Liver (tissue), 9 donors: ENCODE results near the gene PTBP3. TPM values are rescaled to one million over a fixed set of nuclear protein-coding genes. Genes with fewer than 3 reads are reported as not detected.

Source experiments
- DNase-seq: peaks from one replicate; pipeline ENCODE4 v3.0.0-alpha.2; 2017; ENCODE audit warnings: low spot score
- H3K27ac ChIP-seq, 2 donors: one replicate each; pipeline ENCODE4 v1.7.0; 2013; ENCODE audit warnings: inconsistent platforms in 2 of 2, low read length in 2 of 2, control low read depth in 1 of 2, low read depth in 1 of 2, mild to moderate bottlenecking in 1 of 2
- H3K27me3 ChIP-seq, 4 donors: one replicate each; pipeline versions ENCODE4 v1.6.1 to v1.7.0; 2013; ENCODE audit warnings: low read length in 3 of 4, inconsistent platforms in 1 of 4, mild to moderate bottlenecking in 1 of 4, moderate library complexity in 1 of 4; ENCODE audit not compliant: control insufficient read depth in 4 of 4, insufficient read depth in 4 of 4
- H3K36me3 ChIP-seq, 4 donors: one replicate each; pipeline versions ENCODE4 v1.6.1 to v1.7.0; 2013; ENCODE audit warnings: low read length in 3 of 4, mild to moderate bottlenecking in 3 of 4, low read depth in 1 of 4, moderate library complexity in 1 of 4; ENCODE audit not compliant: control insufficient read depth in 4 of 4, insufficient read depth in 3 of 4
- H3K4me1 ChIP-seq, 4 donors: one replicate each; pipeline versions ENCODE4 v1.6.1 to v1.7.0; 2013; ENCODE audit warnings: low read length in 3 of 4, mild to moderate bottlenecking in 3 of 4, moderate library complexity in 1 of 4; ENCODE audit not compliant: control insufficient read depth in 4 of 4, insufficient read depth in 4 of 4
- H3K4me3 ChIP-seq, 3 donors: one replicate each; pipeline versions ENCODE4 v1.6.1 to v1.7.0; 2013; ENCODE audit warnings: low read length in 3 of 3, control low read depth in 1 of 3, low read depth in 1 of 3, mild to moderate bottlenecking in 1 of 3
- H3K9ac ChIP-seq, 2 donors: one replicate each; pipeline ENCODE4 v1.7.0; 2013; ENCODE audit warnings: low read length in 2 of 2, mild to moderate bottlenecking in 2 of 2, moderate library complexity in 2 of 2, control low read depth in 1 of 2, low read depth in 1 of 2
- H3K9me3 ChIP-seq, 4 donors: one replicate each; pipeline versions ENCODE4 v1.6.1 to v1.7.0; 2013; ENCODE audit warnings: low read length in 3 of 4; ENCODE audit not compliant: control insufficient read depth in 4 of 4
- EGR1 ChIP-seq, 2 donors: IDR thresholded peaks; 2 replicates each; pipeline ENCODE4 v1.6.1; 2016 to 2018; ENCODE audit warnings: antibody characterized with exemption in 2 of 2, low read depth in 2 of 2
- FOXA1 ChIP-seq: IDR thresholded peaks from 2 replicates; pipeline ENCODE4 v1.6.1; 2016; ENCODE audit warnings: antibody characterized with exemption
- FOXA2 ChIP-seq: IDR thresholded peaks from 2 replicates; pipeline ENCODE4 v1.6.1; 2016; ENCODE audit warnings: antibody characterized with exemption
- GABPA ChIP-seq, 2 donors: IDR thresholded peaks in 1 of 2; conservative IDR thresholded peaks in 1 of 2; 2 replicates each; pipeline ENCODE4 v1.6.1; 2016; ENCODE audit warnings: antibody characterized with exemption in 2 of 2, mild to moderate bottlenecking in 1 of 2, moderate library complexity in 1 of 2
- HNF4G ChIP-seq: IDR thresholded peaks from 2 replicates; pipeline ENCODE4 v1.6.1; 2016; ENCODE audit warnings: antibody characterized with exemption
- JUND ChIP-seq, 2 donors: IDR thresholded peaks; 2 replicates each; pipeline ENCODE4 v1.6.1; 2016; ENCODE audit warnings: antibody characterized with exemption in 2 of 2
- NR2F2 ChIP-seq: IDR thresholded peaks from 2 replicates; pipeline ENCODE4 v1.6.1; 2016; ENCODE audit warnings: antibody characterized with exemption
- RAD21 ChIP-seq, 2 donors: IDR thresholded peaks; 2 replicates each; pipeline ENCODE4 v1.6.1; 2016; ENCODE audit warnings: antibody characterized with exemption in 2 of 2, mild to moderate bottlenecking in 2 of 2
- RXRA ChIP-seq, 2 donors: IDR thresholded peaks; 2 replicates each; pipeline ENCODE4 v1.6.1; 2017 to 2018; ENCODE audit warnings: antibody characterized with exemption in 2 of 2, mild to moderate bottlenecking in 1 of 2
- SP1 ChIP-seq: IDR thresholded peaks from 2 replicates; pipeline ENCODE4 v1.6.1; 2018; ENCODE audit warnings: antibody characterized with exemption, mild to moderate bottlenecking
- TAF1 ChIP-seq: conservative IDR thresholded peaks from 2 replicates; pipeline ENCODE4 v1.6.1; 2016; ENCODE audit warnings: antibody characterized with exemption, mild to moderate bottlenecking
- YY1 ChIP-seq: IDR thresholded peaks from 2 replicates; pipeline ENCODE4 v1.6.1; 2016; ENCODE audit warnings: antibody characterized with exemption, mild to moderate bottlenecking
- WGBS: extraction: QIAGEN DNeasy Blood & Tissue Kit; methylation state at CpG from one replicate; pipeline ENCODE4 v1.1.7; 2013; 5-methylcytosine and 5-hydroxymethylcytosine counted together
- polyA plus RNA-seq, 2 donors: library from polyadenylated mRNA; stranded (reverse) in 1 of 2; unstranded in 1 of 2; fragments of 200-250 nt in 1 of 2; fragments of >200 nt in 1 of 2; fragmentation: Nextera tagmentation in 1 of 2; extraction: Ambion mirVana in 1 of 2; gene quantifications; one replicate each; pipeline versions ENCODE4 v1.2.1 to v1.2.3, GENCODE V29; 2013 to 2015
- total RNA-seq, 2 donors: library from RNA; depleted of rRNA; stranded (reverse); fragments of >200 nt; gene quantifications; one replicate each; pipeline ENCODE4 v1.2.3, GENCODE V29; 2014
- TF ChIP-seq, protein P1 (sequence below): IDR thresholded peaks from 2 replicates; pipeline ENCODE4 v1.6.1; 2016; ENCODE audit warnings: antibody characterized with exemption
- TF ChIP-seq, protein P2 (sequence below): IDR thresholded peaks from 2 replicates; pipeline ENCODE4 v1.6.1; 2016; ENCODE audit warnings: antibody characterized with exemption
- TF ChIP-seq, protein P3 (sequence below): IDR thresholded peaks from 2 replicates; pipeline ENCODE4 v1.6.1; 2016; ENCODE audit warnings: antibody characterized with exemption, mild to moderate bottlenecking
- TF ChIP-seq, protein P4 (sequence below): IDR thresholded peaks from 2 replicates; pipeline ENCODE4 v1.6.1; 2016; ENCODE audit warnings: antibody characterized with exemption
- TF ChIP-seq, protein P5 (sequence below): fragments of 150-350 bp; IDR thresholded peaks from 2 replicates; pipeline ENCODE4 v1.5.1; 2017; ENCODE audit warnings: improper control_type of control experiment, low read depth, low read length; ENCODE audit not compliant: missing input control
- donor health status: healthy.
- donor health status: healthy.
- donor health status: healthy.
- donor health status: healthy.
- donor health status: healthy.

PTBP3 gene
- total and polyA plus RNA-seq, 4 donors = 4.3 to 34.1 (median 9.2) TPM

DNA sequence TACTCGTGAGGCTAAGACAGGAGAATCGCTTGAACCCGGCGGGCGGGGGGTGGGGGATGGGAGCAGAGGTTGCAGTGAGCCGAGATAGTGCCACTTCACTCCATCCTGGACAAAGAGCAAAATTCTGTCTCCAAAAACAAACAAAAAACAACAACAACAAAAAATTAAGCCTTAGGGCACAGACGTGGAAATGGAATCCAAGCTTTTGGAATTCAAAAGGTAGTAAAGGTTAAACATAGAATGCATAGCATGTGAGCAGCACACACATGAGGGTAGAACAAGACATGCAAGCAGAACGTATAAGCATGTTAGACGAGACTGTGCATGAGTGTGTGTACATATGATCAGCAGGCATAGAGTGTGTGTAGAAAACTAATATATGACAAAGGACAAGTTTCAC, 68.0 kb downstream of the PTBP3 start:
- Histone ChIP-seq H3K36me3 (peaks cover 0 to 11% (median 2%) of the 10 kb centered on the region in 4 donors), H3K27ac (no peak overlapping the region), H3K9me3 (no peaks in the 10 kb centered on the region), H3K4me3 (no peak overlapping the region), H3K27me3 (no peaks in the 10 kb centered on the region), H3K9ac (no peak overlapping the region), H3K4me1 (no peaks in the 10 kb centered on the region)
- WGBS = 96% methylated on average over 9 of the region's 9 CpGs
- DNase-seq = no peak
- TF ChIP-seq NR2F2 (no peak), JUND (IDR thresholded peaks at IDR 0.05) (no peak), RAD21 (IDR thresholded peaks at IDR 0.05) (no peak), RXRA (IDR thresholded peaks at IDR 0.05) (no peak), TAF1 (no peak), EGR1 (IDR thresholded peaks at IDR 0.05; ENCODE audit: low read depth in 2 of 2) (no peak), GABPA (IDR thresholded peaks at IDR 0.05 in 1 of 2, conservative IDR thresholded peaks at IDR 0.05 in 1 of 2) (no peak), YY1 (no peak), HNF4G (no peak), SP1 (no peak), FOXA2 (no peak)
- TF ChIP-seq, protein P1, sequence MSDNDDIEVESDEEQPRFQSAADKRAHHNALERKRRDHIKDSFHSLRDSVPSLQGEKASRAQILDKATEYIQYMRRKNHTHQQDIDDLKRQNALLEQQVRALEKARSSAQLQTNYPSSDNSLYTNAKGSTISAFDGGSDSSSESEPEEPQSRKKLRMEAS = no peak
- TF ChIP-seq, protein P2, sequence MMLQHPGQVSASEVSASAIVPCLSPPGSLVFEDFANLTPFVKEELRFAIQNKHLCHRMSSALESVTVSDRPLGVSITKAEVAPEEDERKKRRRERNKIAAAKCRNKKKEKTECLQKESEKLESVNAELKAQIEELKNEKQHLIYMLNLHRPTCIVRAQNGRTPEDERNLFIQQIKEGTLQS = no peak
- TF ChIP-seq, protein P3, sequence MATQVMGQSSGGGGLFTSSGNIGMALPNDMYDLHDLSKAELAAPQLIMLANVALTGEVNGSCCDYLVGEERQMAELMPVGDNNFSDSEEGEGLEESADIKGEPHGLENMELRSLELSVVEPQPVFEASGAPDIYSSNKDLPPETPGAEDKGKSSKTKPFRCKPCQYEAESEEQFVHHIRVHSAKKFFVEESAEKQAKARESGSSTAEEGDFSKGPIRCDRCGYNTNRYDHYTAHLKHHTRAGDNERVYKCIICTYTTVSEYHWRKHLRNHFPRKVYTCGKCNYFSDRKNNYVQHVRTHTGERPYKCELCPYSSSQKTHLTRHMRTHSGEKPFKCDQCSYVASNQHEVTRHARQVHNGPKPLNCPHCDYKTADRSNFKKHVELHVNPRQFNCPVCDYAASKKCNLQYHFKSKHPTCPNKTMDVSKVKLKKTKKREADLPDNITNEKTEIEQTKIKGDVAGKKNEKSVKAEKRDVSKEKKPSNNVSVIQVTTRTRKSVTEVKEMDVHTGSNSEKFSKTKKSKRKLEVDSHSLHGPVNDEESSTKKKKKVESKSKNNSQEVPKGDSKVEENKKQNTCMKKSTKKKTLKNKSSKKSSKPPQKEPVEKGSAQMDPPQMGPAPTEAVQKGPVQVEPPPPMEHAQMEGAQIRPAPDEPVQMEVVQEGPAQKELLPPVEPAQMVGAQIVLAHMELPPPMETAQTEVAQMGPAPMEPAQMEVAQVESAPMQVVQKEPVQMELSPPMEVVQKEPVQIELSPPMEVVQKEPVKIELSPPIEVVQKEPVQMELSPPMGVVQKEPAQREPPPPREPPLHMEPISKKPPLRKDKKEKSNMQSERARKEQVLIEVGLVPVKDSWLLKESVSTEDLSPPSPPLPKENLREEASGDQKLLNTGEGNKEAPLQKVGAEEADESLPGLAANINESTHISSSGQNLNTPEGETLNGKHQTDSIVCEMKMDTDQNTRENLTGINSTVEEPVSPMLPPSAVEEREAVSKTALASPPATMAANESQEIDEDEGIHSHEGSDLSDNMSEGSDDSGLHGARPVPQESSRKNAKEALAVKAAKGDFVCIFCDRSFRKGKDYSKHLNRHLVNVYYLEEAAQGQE = no peak
- TF ChIP-seq, protein P4, sequence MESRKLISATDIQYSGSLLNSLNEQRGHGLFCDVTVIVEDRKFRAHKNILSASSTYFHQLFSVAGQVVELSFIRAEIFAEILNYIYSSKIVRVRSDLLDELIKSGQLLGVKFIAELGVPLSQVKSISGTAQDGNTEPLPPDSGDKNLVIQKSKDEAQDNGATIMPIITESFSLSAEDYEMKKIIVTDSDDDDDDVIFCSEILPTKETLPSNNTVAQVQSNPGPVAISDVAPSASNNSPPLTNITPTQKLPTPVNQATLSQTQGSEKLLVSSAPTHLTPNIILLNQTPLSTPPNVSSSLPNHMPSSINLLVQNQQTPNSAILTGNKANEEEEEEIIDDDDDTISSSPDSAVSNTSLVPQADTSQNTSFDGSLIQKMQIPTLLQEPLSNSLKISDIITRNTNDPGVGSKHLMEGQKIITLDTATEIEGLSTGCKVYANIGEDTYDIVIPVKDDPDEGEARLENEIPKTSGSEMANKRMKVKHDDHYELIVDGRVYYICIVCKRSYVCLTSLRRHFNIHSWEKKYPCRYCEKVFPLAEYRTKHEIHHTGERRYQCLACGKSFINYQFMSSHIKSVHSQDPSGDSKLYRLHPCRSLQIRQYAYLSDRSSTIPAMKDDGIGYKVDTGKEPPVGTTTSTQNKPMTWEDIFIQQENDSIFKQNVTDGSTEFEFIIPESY = no peak
- TF ChIP-seq, protein P5, sequence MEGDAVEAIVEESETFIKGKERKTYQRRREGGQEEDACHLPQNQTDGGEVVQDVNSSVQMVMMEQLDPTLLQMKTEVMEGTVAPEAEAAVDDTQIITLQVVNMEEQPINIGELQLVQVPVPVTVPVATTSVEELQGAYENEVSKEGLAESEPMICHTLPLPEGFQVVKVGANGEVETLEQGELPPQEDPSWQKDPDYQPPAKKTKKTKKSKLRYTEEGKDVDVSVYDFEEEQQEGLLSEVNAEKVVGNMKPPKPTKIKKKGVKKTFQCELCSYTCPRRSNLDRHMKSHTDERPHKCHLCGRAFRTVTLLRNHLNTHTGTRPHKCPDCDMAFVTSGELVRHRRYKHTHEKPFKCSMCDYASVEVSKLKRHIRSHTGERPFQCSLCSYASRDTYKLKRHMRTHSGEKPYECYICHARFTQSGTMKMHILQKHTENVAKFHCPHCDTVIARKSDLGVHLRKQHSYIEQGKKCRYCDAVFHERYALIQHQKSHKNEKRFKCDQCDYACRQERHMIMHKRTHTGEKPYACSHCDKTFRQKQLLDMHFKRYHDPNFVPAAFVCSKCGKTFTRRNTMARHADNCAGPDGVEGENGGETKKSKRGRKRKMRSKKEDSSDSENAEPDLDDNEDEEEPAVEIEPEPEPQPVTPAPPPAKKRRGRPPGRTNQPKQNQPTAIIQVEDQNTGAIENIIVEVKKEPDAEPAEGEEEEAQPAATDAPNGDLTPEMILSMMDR = no peak

DNA sequence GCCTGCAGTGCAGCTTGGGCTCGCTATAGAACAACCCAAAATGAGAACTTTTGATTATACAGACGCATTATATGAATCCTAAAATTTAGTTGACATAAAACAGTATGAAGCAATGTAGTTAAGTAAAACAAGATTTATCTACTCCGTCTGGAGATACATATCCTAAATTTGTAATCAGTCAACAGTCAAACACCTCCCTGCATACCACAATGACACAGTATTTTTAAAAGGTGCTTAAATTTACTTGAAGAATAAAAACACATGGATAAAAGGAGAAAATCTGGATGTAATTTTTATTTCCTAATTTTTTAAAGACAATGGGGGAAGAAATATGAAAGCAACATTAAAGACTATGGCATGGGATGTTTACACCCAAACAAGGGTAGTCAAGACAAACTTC, 70.8 kb downstream of the PTBP3 start:
- DNase-seq = no peak
- H3K4me1 ChIP-seq = no peaks in the 10 kb centered on the region
- WGBS = 96% methylated on average over 3 of the region's 3 CpGs
- H3K36me3 ChIP-seq = peaks cover 0 to 10% (median 2%) of the 10 kb centered on the region in 4 donors
- no peaks in the 10 kb centered on the region for H3K27me3 ChIP-seq
- no peaks in the 10 kb centered on the region for H3K9me3 ChIP-seq
- no peak overlapping the region for H3K9ac ChIP-seq
- H3K4me3 ChIP-seq = no peak overlapping the region
- no peak overlapping the region for H3K27ac ChIP-seq
- TF ChIP-seq, protein P4 = no peak
- TF ChIP-seq, protein P1 = no peak
- TF ChIP-seq YY1 = no peak
- TF ChIP-seq, protein P5 = no peak
- no peak for TF ChIP-seq FOXA1
- TF ChIP-seq GABPA (IDR thresholded peaks at IDR 0.05 in 1 of 2, conservative IDR thresholded peaks at IDR 0.05 in 1 of 2) = no peak
- TF ChIP-seq SP1 = no peak
- TF ChIP-seq, protein P2 = no peak
- no peak for TF ChIP-seq NR2F2
- no peak for TF ChIP-seq HNF4G
- no peak for TF ChIP-seq TAF1
